Endometrium (tissue), 2 donors: ENCODE results near the gene PKLR.
"Not testable (repeated sequence)": the region's sequence is repeated elsewhere in the genome, so short reads cannot be mapped to it uniquely, and the experiment has no call there.

Experiments
- FAIRE-seq: peaks from 2 replicates; lab custom pipeline; 2012; peaks lifted over from hg19 to GRCh38; lab: Jason Lieb, UNC
- donor health status: control.
- donor health status: control.

PKLR gene

DNA sequence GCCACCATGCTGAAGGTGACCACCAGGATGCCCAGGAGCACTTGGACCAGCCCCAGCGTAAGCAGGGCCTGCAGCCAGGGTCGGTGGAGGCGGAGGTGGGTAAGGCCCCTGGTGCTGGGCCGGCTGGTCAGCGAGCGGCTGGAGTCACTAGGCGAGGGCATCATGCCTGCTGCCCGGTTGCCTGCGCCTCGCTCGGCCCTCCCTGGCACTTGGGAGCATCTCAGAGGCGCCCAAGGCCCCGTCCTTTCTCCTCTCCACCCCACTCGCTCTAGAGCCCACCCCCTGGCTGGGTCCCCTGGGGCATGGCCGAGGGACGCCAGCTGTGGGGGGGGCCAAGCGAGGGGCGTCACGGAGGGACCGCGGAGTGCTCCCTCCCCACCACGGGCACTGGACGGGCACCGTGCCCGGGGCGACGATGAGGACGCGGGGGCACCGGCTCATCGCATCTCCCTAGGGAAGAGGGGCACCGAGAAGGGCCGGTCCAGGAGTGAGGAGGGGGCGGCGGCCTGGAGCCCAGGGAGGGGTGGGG lies 46.5 kb downstream of the PKLR start:
- no peak for FAIRE-seq

DNA sequence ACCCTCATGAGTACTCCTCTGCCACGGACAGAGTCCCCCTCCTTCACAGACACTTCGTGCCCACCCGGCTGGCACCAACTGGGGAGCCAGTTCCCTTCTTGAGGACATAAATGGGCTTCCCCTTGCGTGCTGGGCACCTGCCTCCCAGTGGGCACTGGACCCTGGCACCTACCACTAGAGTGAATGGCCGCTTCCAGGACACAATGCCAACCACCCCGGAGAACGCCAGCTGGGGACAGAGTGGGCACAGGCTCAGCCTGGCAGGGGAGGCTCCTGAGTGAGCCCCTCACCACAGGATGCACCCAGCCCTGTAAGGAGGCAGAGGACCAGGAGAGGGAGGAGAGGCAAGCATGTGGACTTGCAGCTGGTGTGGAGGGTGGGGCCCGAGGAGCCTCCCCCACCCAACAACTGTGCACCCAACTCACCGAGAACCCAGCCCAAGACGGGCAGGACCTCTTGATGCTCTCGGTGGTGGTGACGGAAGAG lies 47.0 kb downstream of the PKLR start:
- no peak for FAIRE-seq

DNA sequence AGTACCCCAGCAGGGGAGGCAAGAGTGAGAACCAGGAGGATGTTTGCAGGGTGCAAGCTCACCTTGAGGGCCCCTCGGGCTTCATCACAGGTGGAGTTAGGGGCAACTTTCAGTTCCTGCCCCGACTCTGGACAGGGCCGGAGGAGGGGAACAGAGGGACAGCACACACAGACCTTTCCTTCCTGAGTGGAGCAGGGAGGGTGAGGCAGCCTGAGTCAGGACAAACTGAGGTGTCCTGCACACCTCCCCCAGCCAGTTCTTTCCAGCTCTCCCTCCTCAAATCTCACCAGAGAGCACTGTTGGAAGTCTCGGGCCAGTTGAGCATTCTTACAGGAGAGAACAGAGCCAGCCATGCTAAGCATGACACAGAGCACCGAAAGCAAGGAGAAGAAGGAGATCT lies 47.4 kb downstream of the PKLR start:
- FAIRE-seq, result no peak

DNA sequence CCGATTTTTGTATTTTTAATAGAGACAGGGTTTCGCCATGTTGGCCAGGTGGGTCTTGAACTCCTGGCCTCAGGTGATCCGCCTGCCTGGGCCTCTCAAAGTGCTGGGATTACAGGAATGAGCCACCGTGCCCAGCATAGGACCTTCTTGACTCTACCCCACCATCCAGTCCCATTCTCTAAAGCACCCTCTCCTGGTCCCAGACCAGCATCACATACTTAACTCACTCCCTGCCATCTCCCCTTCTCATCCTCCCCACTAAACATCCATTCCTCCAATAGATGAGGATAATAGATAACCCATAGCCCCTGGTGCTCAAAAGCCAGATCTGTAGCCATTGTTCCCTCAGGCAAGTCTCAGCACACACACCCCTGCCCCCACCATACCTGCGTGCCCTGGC lies 48.0 kb downstream of the PKLR start:
- FAIRE-seq, result no peak

DNA sequence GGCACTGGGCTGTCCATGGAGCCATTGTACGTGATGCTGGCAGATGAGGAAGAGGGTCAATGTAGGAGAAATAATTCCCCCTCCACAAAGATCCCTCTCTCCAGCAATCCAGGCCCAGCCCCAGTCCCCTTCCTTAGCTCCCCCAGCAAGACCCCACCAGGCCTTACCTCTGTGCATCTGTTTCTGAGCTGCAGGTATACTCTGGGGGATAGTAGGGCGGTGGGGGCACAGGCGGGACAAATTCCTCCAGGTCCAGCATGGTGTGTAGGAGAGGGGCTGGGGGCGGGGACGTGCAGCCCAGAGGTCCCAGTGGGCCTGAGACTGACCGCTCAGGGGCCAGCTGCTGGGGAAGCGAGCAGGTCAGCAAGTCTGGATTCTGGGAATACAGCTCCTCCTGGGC lies 49.7 kb downstream of the PKLR start:
- no peak for FAIRE-seq

DNA sequence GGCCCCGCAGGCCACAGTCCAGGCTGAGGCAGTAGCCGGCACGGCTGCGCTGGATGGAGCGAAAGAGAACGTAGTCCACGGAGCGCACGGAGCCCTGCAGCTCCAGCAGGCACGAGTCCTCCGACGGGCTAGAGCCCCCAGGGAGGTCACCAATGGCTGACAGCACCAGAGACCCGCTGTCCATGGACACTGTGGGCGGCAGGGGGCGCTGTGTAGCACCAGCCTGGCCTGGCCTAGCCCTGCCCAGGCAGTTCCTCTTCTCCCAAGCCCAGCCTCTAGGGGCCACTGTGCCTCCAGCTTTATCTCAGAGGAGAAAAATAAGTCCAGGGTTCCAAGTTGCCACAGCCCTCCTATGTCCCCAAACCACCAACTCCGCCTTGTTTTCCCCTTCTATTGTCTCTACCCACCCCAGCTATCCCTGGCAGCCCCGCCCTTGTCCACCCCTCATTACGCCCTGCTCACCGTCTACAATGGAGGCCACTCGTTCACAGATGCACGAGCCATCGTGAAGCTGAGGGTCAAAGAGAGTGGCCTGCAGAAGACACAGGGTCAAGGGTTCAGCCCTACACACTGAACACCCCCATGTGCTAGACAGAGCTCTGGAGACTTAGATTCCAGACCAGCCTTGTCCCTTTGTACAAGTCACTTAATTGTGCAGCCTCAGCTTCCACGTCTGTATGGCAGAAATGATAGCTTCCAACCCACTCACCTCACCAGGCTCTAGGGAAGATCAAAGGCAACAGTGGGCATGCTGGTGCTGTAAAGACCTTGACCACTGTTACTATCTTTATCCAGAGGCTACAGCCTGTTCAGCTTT lies 50.4 kb downstream of the PKLR start:
- FAIRE-seq, result no peak

DNA sequence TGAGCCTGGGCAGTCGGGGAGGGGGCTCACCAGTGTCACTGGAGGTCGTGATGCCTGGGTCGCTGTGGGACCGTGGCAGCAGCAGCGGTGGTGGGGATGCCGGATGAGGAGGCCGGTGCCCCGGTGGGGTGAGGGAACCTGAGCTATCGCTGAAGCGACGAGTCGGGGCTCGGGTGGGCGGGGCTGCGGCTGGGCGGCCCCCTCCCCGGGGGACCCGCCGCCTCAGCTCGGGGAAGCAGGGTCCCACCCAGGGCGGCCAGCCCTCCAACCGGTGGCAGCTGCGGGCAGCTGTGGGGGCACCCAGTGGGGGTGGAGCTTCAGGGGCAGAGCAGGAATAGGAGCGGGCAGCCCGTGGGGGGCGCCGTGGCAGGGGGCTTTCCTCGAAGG lies 51.0 kb downstream of the PKLR start:
- FAIRE-seq, result no peak

DNA sequence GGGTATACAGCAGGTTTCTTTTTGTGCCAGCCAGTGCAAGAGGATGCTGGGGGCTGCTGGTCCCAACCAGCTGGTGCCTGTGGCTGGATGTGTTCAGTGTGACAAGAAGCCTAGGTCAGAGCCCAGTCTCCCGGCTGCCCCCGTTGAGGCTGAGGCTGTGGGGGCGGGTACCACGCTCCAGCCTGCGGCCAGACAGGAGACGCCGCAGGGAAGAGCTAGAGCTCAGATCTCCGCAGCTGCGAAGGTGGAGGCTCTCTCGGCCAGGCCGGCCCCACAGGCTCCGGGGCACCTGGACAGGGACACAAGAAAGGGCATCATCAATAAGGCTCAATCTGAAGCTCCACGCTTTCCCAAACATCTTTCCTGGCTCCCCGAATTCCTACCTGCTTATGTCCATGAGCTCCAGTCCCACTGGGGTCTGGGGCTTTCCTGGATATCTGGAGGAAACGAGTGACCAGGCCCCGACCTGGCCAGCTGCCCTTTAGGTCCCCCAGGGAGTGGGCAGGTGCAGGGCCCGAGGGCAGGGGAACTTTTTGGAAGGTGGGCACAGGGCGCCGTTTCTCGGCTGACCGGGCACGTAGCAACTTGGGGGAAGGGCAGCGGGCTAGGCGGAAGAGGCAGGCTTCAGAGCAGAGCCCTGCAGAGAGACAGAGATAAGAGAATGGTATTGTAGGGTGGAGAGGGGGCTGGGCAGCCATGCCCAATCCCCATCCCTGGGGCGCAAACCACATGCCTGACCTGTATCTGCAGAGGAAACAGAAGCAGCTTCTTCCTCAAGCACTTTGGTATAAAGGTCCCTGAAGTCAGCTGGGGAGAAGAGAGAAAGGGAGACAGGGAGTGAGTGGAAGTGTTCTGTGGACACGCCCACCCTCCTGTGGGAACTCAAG lies 53.3 kb downstream of the PKLR start:
- no peak for FAIRE-seq

DNA sequence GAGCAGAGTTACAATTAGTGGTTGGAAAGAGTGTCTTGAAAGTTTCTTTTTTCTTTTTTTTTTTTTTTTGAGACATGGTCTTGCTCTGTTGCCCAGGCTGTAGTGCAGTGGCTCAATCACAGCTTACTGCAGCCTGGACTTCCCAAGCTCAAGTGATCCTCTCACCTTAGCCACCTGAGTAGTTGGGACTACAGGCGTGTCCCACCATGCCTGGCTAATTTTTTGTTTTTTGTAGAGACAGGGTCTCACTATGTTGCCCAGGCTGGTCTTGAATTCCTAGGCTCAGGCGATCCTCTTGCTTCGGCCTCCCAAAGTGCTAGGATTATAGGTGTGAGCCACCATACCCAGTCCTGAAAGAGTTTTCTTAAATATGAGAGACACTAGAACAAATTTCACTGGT lies 54.4 kb downstream of the PKLR start:
- FAIRE-seq, result not testable (repeated sequence)

DNA sequence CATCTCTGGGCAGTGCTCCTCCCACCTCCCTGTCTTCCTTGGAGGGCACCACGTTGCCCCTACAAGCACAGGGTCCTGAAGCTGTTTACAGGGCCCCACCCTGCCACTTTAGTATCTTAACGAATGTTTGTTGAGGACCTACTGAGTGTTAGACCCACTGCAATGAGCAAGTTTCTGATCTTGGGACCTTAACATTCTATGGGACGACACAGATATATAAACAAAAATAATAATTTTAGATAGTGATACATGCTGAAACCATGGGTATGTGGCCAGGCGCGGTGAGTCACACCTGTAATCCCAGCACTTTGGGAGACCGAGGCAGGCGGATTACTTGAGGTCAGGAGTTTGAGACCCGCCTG lies 56.1 kb downstream of the PKLR start:
- FAIRE-seq, result no peak

DNA sequence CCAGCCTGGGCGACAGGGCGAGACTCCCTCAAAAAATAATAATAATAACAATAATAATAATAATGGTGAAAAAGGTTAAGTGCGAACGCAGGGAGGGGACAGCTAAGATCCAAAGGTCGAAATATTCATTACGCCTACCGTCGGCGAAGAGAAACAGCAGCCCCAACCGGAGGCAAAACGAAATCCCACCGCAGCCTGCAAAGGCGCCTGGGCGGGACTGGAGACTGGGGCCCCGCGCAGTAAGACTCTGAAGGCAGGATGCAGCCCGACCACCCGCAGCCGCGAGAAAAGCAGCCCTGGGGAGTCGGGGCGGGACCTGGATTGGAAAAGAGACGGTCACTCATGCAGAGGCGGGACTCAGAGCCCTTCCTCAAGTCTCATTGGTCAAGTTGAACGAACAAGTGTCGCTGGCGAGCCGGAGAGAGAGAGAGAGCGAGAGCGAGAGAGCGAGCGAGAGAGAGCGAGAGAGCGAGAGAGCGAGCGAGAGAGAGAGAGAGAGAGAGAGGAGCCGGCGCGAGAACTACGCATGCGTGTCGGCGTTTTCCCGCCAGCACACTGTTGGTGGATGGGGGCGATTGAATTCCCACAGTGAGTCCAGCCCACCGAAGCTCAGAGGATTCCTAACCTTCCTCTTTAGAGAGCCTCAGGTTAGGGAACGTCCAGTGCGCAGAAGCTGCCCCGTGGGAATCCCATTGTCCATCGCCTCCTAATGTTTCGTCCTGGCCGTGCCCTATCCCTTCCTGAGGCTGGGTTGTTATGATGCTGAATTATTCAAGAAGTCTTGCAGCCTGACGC lies 56.7 kb downstream of the PKLR start:
- peak; percentile 82 for FAIRE-seq

DNA sequence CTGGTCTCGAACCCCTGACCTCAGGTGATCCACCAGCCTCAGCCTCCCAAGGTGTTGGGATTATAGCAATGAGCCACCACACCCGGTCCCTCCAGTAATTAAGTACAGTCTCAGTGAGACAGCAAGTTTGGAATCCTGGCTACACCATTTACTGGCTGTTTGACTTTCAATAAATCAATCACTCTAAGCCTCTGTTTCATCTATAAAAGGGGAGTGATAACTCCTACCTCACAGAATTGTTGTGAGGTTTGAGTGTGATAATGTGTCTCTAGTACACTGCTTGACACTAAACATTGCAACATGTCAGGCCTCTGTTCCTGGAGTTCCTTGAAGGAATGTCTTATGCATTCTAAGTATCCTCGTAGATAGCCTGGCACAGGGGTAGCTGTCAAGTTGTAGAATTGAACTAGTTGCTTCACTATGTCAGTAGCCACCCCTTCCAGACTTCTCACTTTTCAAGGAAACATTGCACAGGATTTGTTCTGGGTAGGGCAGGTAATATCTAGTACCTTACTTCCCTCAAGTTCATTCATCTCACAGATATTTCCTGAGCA lies 58.4 kb downstream of the PKLR start:
- no peak for FAIRE-seq

DNA sequence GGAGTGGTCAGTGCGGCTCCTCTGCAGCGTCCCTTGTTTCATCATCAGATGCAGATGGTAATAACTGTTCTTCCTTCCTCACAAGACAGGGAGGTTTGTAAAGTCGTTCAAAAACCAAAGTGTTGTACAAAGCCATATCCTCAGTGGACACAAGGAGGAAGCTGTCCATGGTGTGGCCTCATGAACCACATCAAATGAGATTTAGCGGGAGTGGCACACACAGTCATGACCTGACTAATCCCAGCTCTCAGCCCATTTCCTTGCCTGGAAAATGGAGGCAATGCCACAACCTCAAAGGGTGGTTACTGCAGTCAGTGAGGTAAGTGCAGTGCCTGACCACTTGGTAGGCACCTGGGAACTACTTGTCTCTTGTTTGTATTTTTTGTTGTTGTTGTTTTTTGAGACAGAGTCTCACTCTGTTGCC lies 59.4 kb downstream of the PKLR start:
- FAIRE-seq, result no peak

DNA sequence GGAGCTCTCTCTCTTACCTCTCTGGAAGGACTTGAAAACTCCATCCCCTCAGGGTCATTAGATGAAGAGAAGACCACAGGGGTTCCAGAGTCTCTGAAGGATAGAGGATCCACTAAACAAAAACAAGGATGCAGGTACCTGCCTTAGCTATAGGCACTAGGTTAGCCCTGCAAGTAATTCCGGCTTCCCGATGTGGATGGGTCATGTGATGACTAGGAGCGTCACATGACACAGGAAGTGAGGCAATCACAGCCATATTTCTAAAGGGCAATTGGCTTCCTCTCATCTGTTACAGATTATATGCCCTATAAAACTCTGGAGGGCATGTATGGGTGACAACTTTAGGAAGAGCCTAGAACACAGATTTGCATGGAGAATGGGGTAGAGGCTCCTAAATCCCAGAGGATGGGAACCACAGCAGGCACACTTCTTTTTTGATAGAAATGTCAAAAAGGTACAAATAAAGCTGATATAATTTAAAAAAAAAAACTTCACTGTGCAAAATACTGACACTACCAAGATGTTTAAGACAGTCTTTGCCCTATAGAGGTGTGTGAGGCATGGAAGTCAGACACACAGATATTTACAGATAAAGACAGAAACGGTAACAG lies 60.1 kb downstream of the PKLR start:
- no peak for FAIRE-seq
